CD4-positive, alpha-beta memory T cell (primary cell): ENCODE data around the gene SPINDOC. TPM values are rescaled to one million over a fixed set of nuclear protein-coding genes. Genes with fewer than 3 reads are reported as not detected.

Experiments
- CTCF ChIA-PET: fragments of 350-600 bp; sonication (Branson Sonifier 250); formaldehyde crosslinking; loops from one replicate; lab custom pipeline; 2021; ENCODE audit warnings: inconsistent platforms; ENCODE audit not compliant: partially characterized antibody; lab: Charles Lee
- POLR2A ChIA-PET: fragments of 350-600 bp; sonication (Branson Sonifier 250); formaldehyde crosslinking; loops from one replicate; lab custom pipeline; 2021; ENCODE audit not compliant: partially characterized antibody; lab: Charles Lee
- DNase-seq, 5 donors: peaks; one replicate each; pipeline versions ENCODE4 v3.0.0 to v3.0.0-alpha.2; 2020 to 2022; ENCODE audit warnings: mixed read lengths in 1 of 5
- H3K27ac ChIP-seq: one replicate; pipeline ENCODE4 v1.7.0; 2013; ENCODE audit warnings: low read depth, low read length
- H3K27me3 ChIP-seq: 2 replicates; pipeline ENCODE4 v1.7.0; 2013; ENCODE audit warnings: mild to moderate bottlenecking, low read length, moderate library complexity; ENCODE audit not compliant: insufficient read depth
- H3K36me3 ChIP-seq: 2 replicates; pipeline ENCODE4 v1.7.0; 2013; ENCODE audit warnings: mild to moderate bottlenecking, low read length, moderate library complexity; ENCODE audit not compliant: insufficient read depth
- H3K4me1 ChIP-seq: 2 replicates; pipeline ENCODE4 v1.7.0; 2013; ENCODE audit warnings: mild to moderate bottlenecking, low read length, moderate library complexity; ENCODE audit not compliant: insufficient read depth
- H3K4me3 ChIP-seq, 2 donors: one replicate each; pipeline ENCODE4 v1.7.0; 2013; ENCODE audit warnings: low read length in 2 of 2, mild to moderate bottlenecking in 1 of 2
- H3K9me3 ChIP-seq, 2 donors: one replicate each; pipeline ENCODE4 v1.7.0; 2013; ENCODE audit warnings: low read length in 2 of 2, control low read depth in 1 of 2; ENCODE audit not compliant: control insufficient read depth in 1 of 2
- H3K27ac Mint-ChIP-seq, 7 donors: one replicate each; pipeline ENCODE4 v1.8.0; 2020 to 2021; ENCODE audit warnings: mixed read lengths in 7 of 7, mild to moderate bottlenecking in 6 of 7, inconsistent platforms in 3 of 7, moderate library complexity in 3 of 7
- H3K27me3 Mint-ChIP-seq, 2 donors: one replicate each; pipeline ENCODE4 v1.8.0; 2020 to 2021; ENCODE audit warnings: mixed read lengths in 2 of 2
- H3K36me3 Mint-ChIP-seq, 2 donors: one replicate each; pipeline ENCODE4 v1.8.0; 2020 to 2021; ENCODE audit warnings: mixed read lengths in 2 of 2, inconsistent platforms in 1 of 2, mild to moderate bottlenecking in 1 of 2
- H3K4me1 Mint-ChIP-seq, 4 donors: one replicate each; pipeline ENCODE4 v1.8.0; 2020 to 2021; ENCODE audit warnings: mixed read lengths in 4 of 4, mild to moderate bottlenecking in 1 of 4
- H3K4me3 Mint-ChIP-seq, 8 donors: one replicate each; pipeline ENCODE4 v1.8.0; 2020 to 2021; ENCODE audit warnings: mixed read lengths in 8 of 8, mild to moderate bottlenecking in 7 of 8, moderate library complexity in 6 of 8, inconsistent platforms in 3 of 8
- H3K9me3 Mint-ChIP-seq, 8 donors: one replicate each; pipeline ENCODE4 v1.8.0; 2020 to 2021; ENCODE audit warnings: mixed read lengths in 8 of 8, mild to moderate bottlenecking in 5 of 8, inconsistent platforms in 3 of 8, moderate library complexity in 1 of 8
- intact Hi-C: fragments of 100-400 bp; cut with micrococcal nuclease; formaldehyde crosslinking; loops from one replicate; pipeline ENCODE4 v1.15.1; 2023
- polyA plus RNA-seq, 2 donors: library from polyadenylated mRNA; unstranded; fragments of 300-500 nt; fragmentation: Illumina TruSeq; gene quantifications; one replicate each; pipeline ENCODE4 v1.2.3, GENCODE V29; 2021
- total RNA-seq, 2 experiments: library from RNA; stranded (reverse); gene quantifications; one replicate each; pipeline ENCODE4 v1.2.3, GENCODE V29; 2021

The SPINDOC gene
- total and polyA plus RNA-seq, 4 experiments from 2014 or later = 0.63 to 14.8 (median 6.5) TPM

- peaks cover 23 to 45% of the 10 kb centered on the region in 2 donors for H3K36me3 Mint-ChIP-seq
- peak overlapping the region in 4 of 8 donors; percentile 18 to 70 (median 58) for H3K4me3 Mint-ChIP-seq
- ChIA-PET CTCF (interaction anchor here (1.1 to 3.6 kb wide), 2 partner anchors 12 to 21 kb away, joined by 3 to 21 read pairs; partner anchors contain the start of gene MARK2), POLR2A (interaction anchor here (1.0 to 2.0 kb wide), 3 partner anchors 10 to 11 kb away, joined by 5 to 11 read pairs (median 5); partner anchors contain the start of gene MARK2)
- H3K27me3 ChIP-seq = no peaks in the 10 kb centered on the region
- H3K4me3 ChIP-seq = no peak overlapping the region
- peaks cover 1% of the 10 kb centered on the region for H3K36me3 ChIP-seq
- no peak for DNase-seq
- no peaks in the 10 kb centered on the region for H3K9me3 Mint-ChIP-seq
- H3K9me3 ChIP-seq = no peaks in the 10 kb centered on the region
- peaks cover 49 to 80% (median 70%) of the 10 kb centered on the region in 4 donors for H3K4me1 Mint-ChIP-seq
- peak overlapping the region; percentile 13 to 92 (median 70) for H3K27ac Mint-ChIP-seq
- H3K27ac ChIP-seq = no peak overlapping the region
- peaks cover 71% of the 10 kb centered on the region for H3K4me1 ChIP-seq
- intact Hi-C loops = no loop called here
- no peaks in the 10 kb centered on the region for H3K27me3 Mint-ChIP-seq
Measured at GRCh38 chr11:63849691-63850090, 36.4 kb downstream of the SPINDOC start.

- DNase-seq = no peak
- Histone ChIP-seq H3K9me3 (no peaks in the 10 kb centered on the region), H3K27me3 (no peaks in the 10 kb centered on the region), H3K36me3 (no peaks in the 10 kb centered on the region), H3K4me3 (no peak overlapping the region), H3K27ac (peak overlapping the region; percentile 42), H3K4me1 (peaks cover 70% of the 10 kb centered on the region)
- H3K4me3 Mint-ChIP-seq = peak overlapping the region; percentile 62 to 87 (median 80)
- POLR2A ChIA-PET = interaction anchor here (1.0 to 1.5 kb wide), 2 partner anchors 12 to 37 kb away, joined by 3 to 5 read pairs; partner anchors contain the start of gene MARK2
- H3K4me1 Mint-ChIP-seq = peaks cover 50 to 80% (median 70%) of the 10 kb centered on the region in 4 donors
- H3K27ac Mint-ChIP-seq = peak overlapping the region; percentile 80 to 96 (median 89)
- peaks cover 29 to 49% of the 10 kb centered on the region in 2 donors for H3K36me3 Mint-ChIP-seq
- no peaks in the 10 kb centered on the region for H3K9me3 Mint-ChIP-seq
- H3K27me3 Mint-ChIP-seq = no peaks in the 10 kb centered on the region
- CTCF ChIA-PET = interaction anchor here (1.1 to 2.9 kb wide), 2 partner anchors 14 to 40 kb away, joined by 4 to 10 read pairs; no protein-coding TSS in a partner anchor
- intact Hi-C loops = no loop called here
Measured at GRCh38 chr11:63850920-63851319, 37.7 kb downstream of the SPINDOC start.

GRCh38 chr11:63851364-63851763 is 38.1 kb downstream of the SPINDOC start:
- CTCF ChIA-PET = interaction anchor here (1.1 to 2.9 kb wide), 2 partner anchors 14 to 39 kb away, joined by 4 to 10 read pairs; no protein-coding TSS in a partner anchor
- H3K4me1 ChIP-seq = peaks cover 72% of the 10 kb centered on the region
- H3K4me3 ChIP-seq = no peak overlapping the region
- Mint-ChIP-seq H3K27ac (peak overlapping the region; percentile 80 to 96 (median 89)), H3K27me3 (no peaks in the 10 kb centered on the region), H3K4me1 (peaks cover 49 to 82% (median 71%) of the 10 kb centered on the region in 4 donors), H3K4me3 (peak overlapping the region; percentile 62 to 87 (median 80)), H3K36me3 (peaks cover 26 to 50% of the 10 kb centered on the region in 2 donors), H3K9me3 (no peaks in the 10 kb centered on the region)
- intact Hi-C loops = no loop called here
- peak overlapping the region; percentile 42 for H3K27ac ChIP-seq
- H3K27me3 ChIP-seq = no peaks in the 10 kb centered on the region
- peak in 3 of 5 donors; percentile 11 to 26 (median 19) for DNase-seq
- POLR2A ChIA-PET = interaction anchor here (1.0 to 1.5 kb wide), 2 partner anchors 13 to 37 kb away, joined by 3 to 5 read pairs; partner anchors contain the start of gene MARK2
- H3K9me3 ChIP-seq = no peaks in the 10 kb centered on the region
- no peaks in the 10 kb centered on the region for H3K36me3 ChIP-seq

- peak in 1 of 5 donors; percentile 28 for DNase-seq
- Mint-ChIP-seq H3K9me3 (no peaks in the 10 kb centered on the region), H3K4me1 (peaks cover 43 to 74% (median 63%) of the 10 kb centered on the region in 4 donors), H3K36me3 (peaks cover 18 to 40% of the 10 kb centered on the region in 2 donors), H3K27me3 (no peaks in the 10 kb centered on the region), H3K27ac (peak overlapping the region in 5 of 7 donors; percentile 65 to 89 (median 80)), H3K4me3 (peak overlapping the region; percentile 18 to 61 (median 49))
- Histone ChIP-seq H3K27me3 (no peaks in the 10 kb centered on the region), H3K36me3 (no peaks in the 10 kb centered on the region), H3K4me3 (no peak overlapping the region), H3K27ac (no peak overlapping the region), H3K4me1 (peaks cover 75% of the 10 kb centered on the region), H3K9me3 (no peaks in the 10 kb centered on the region)
- ChIA-PET CTCF (interaction anchor here (2.9 kb wide), 1 partner anchor 16 kb away, joined by 10 read pairs; no protein-coding TSS in a partner anchor), POLR2A (interaction anchor here (1.2 to 1.8 kb wide), 2 partner anchors 12 to 14 kb away, joined by 3 to 5 read pairs; no protein-coding TSS in a partner anchor)
- intact Hi-C loops = no loop called here
Measured at GRCh38 chr11:63853476-63853875, 40.2 kb downstream of the SPINDOC start.

- Mint-ChIP-seq H3K4me1 (peaks cover 40 to 72% (median 57%) of the 10 kb centered on the region in 4 donors), H3K9me3 (no peaks in the 10 kb centered on the region), H3K36me3 (peaks cover 18 to 43% of the 10 kb centered on the region in 2 donors), H3K27ac (peak overlapping the region in 4 of 7 donors; percentile 37 to 79 (median 55)), H3K4me3 (peak overlapping the region in 3 of 8 donors; percentile 21 to 68 (median 46)), H3K27me3 (no peaks in the 10 kb centered on the region)
- peaks cover 75% of the 10 kb centered on the region for H3K4me1 ChIP-seq
- no peak overlapping the region for H3K4me3 ChIP-seq
- intact Hi-C loops = no loop called here
- POLR2A ChIA-PET = interaction anchor here (1.1 to 2.6 kb wide), 2 partner anchors 10 to 33 kb away, joined by 3 to 16 read pairs; no protein-coding TSS in a partner anchor
- H3K9me3 ChIP-seq = no peaks in the 10 kb centered on the region
- DNase-seq = no peak
- no peak overlapping the region for H3K27ac ChIP-seq
- H3K36me3 ChIP-seq = no peaks in the 10 kb centered on the region
- no peaks in the 10 kb centered on the region for H3K27me3 ChIP-seq
- CTCF ChIA-PET = interaction anchor here (0.7 to 2.7 kb wide), 3 partner anchors 12 to 27 kb away, joined by 3 to 14 read pairs (median 6); no protein-coding TSS in a partner anchor
Measured at GRCh38 chr11:63854696-63855095, 41.4 kb downstream of the SPINDOC start.

- peak overlapping the region in 5 of 8 donors; percentile 7 to 35 (median 13) for H3K4me3 Mint-ChIP-seq
- no peak overlapping the region for H3K27ac ChIP-seq
- H3K27me3 Mint-ChIP-seq = no peaks in the 10 kb centered on the region
- no peak overlapping the region for H3K4me3 ChIP-seq
- H3K4me1 Mint-ChIP-seq = peaks cover 35 to 68% (median 49%) of the 10 kb centered on the region in 4 donors
- peaks cover 16 to 41% of the 10 kb centered on the region in 2 donors for H3K36me3 Mint-ChIP-seq
- H3K9me3 Mint-ChIP-seq = no peaks in the 10 kb centered on the region
- H3K36me3 ChIP-seq = no peaks in the 10 kb centered on the region
- peak overlapping the region in 4 of 7 donors; percentile 24 to 91 (median 58) for H3K27ac Mint-ChIP-seq
- CTCF ChIA-PET = interaction anchor here (0.7 to 2.7 kb wide), 6 partner anchors 8 to 96 kb away, joined by 3 to 14 read pairs (median 4); no protein-coding TSS in a partner anchor
- no peaks in the 10 kb centered on the region for H3K27me3 ChIP-seq
- POLR2A ChIA-PET = interaction anchor here (1.1 to 2.6 kb wide), 6 partner anchors 9 to 32 kb away, joined by 3 to 16 read pairs (median 8); partner anchors contain the start of gene MARK2
- DNase-seq = no peak
- intact Hi-C loops = no loop called here
- no peaks in the 10 kb centered on the region for H3K9me3 ChIP-seq
- H3K4me1 ChIP-seq = peaks cover 63% of the 10 kb centered on the region
Measured at GRCh38 chr11:63855975-63856374, 42.7 kb downstream of the SPINDOC start.
